ENCODE data around the gene IP6K1.

DNA sequence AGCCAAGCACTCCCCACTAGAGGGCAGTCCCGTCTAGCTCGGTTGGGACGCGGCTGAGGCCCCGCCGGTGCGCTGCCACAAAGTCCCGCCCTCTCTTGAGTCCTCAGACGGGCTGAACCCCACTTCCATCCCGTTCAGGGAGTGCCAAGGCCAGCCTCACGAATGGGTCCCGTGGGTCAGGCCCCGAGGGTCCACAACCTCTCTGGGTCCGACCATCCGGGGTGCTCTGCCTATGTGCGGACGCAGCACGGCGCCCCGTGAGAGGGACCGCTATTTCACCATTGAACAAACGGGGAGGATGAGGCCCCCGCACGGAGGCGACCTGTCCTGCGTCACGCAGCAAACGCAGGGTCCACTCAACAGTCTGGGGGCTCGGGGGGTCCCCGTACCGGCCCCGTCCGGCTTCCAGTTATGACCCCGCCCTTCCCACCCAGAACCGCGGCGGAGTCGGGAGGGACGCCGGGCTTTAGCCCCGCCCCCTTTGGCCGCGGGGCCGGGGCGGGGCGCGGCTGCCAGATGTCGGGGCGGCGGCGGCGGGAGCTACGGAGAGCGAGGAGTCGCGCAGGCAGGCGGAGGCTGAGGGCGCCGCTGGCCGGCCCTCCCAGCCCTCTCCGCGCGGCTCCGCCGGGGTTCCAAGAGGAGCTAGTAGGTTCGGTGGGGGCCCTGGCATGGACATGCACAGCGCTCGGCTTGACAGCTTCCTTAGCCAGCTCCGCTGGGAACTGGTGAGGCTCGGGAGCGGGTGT lies 16.6 kb upstream of the IP6K1 start, which contains the start of gene INKA1:
- TF ChIP-seq CTCF (IDR thresholded peaks at IDR 0.05 in 8 of 11, conservative IDR thresholded peaks at IDR 0.05 in 3 of 11) (peak in 9 of 11 experiments; percentile 3 to 97 (median 94)), POLR2A (IDR thresholded peaks at IDR 0.05) (peak in 1 of 3 donors; percentile 39), POLR2AphosphoS5 (IDR thresholded peaks at IDR 0.05) (peak; percentile 75 to 85 (median 82))
